ENCODE data around the gene AMOTL2. TPM values are rescaled to one million over a fixed set of nuclear protein-coding genes. Genes with fewer than 3 reads are reported as not detected.

Gene AMOTL2
- total RNA-seq, 2 donors from 2014 or later: not detected

DNA sequence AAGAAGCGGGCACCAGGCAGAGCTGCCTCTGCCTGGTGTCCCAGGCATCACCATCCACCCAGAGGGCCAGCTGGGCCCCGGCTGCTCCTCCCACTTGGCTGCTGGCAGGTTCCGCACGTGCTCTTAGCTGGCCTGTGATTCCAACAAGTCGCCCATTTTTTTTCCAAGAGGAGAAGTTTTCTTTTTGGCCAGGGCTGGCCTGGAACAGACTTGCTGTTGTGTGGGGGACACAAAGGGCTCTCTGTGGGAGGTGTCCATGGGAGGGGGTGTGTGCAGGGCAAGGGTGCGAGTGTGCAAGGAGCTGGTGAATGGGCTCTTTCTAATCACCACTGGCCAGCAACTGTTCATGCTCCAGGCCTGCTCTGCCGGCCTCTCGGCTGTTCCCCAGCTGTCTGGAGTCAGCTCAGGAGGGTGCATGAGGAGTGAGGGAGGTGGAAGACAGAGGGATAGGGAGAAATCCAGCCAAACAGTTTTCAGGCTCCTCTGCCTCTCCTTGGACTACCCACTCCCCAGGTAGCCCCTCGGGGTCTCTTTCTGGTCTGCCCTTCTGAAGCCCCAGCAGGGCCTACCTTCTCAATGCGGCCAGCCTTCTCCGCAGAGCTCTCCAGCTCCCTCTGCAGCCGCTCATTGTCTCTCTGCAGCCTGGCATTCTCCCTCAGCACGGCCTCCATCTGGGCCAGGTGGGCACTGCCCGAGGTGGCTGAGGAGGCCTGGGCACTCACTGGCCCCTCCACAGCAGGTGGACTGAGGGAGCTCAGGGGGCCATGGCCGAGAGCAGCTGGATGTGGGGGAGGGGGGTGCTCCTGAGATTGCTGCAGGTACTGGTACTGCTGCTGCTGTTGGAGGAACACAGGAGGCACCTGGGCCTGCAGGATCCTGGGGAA lies 7.1 kb downstream of the AMOTL2 start:
- H3K9me3 Mint-ChIP-seq: no peaks in the 10 kb centered on the region
- no peak overlapping the region for H3K4me3 Mint-ChIP-seq
- H3K27me3 Mint-ChIP-seq: peaks cover 16 to 19% of the 10 kb centered on the region in 2 donors
- no peak for ATAC-seq
- H3K27ac Mint-ChIP-seq: no peak overlapping the region
- peaks cover 15 to 19% of the 10 kb centered on the region in 2 donors for H3K4me1 Mint-ChIP-seq (ENCODE audit: low read depth in 2 of 2)
- DNase-seq (ENCODE audit: low spot score): peak; percentile 26
- H3K36me3 Mint-ChIP-seq: no peaks in the 10 kb centered on the region

DNA sequence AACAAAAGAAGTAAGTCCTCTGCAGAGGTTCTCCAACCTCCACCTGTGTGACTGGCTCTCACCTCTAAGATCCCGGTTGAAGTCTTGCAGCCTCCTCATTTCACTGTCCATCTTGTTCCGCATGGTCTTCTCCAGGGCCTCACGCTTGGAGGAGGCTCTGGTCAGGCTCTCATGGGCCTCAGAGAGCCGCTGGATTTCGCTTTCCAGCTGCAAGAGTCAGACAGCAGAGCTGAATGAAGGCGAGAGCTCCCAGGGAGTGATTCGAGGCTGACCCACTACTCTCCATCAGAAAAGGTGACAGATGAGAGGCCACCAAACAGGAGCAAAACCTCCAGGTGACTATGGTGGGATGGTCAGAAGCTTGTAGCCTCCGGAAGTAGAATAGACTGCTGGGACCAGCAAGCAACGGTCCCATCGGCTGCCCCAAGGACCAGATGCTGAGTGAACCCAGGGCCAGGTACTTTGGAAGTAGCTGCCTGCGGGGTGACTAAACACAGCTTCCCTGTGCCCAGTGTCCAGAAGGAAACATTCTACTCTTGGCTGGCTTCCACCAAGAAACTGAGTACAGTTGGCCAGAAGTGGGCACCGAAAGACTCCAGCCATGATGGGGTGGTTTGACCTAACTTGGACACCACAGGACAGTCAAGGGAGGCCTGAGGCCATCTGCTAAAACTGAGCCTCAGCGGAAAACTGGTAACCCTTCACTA lies 7.9 kb downstream of the AMOTL2 start:
- DNase-seq (ENCODE audit: low spot score) (peak; percentile 39), ATAC-seq (no peak)
- H3K27me3 Mint-ChIP-seq: peaks cover 16 to 19% of the 10 kb centered on the region in 2 donors
- no peaks in the 10 kb centered on the region for H3K36me3 Mint-ChIP-seq
- H3K27ac Mint-ChIP-seq: no peak overlapping the region
- no peaks in the 10 kb centered on the region for H3K9me3 Mint-ChIP-seq
- peaks cover 15 to 19% of the 10 kb centered on the region in 2 donors for H3K4me1 Mint-ChIP-seq (ENCODE audit: low read depth in 2 of 2)
- H3K4me3 Mint-ChIP-seq: no peak overlapping the region

- Mint-ChIP-seq H3K4me3 (no peak overlapping the region), H3K27ac (no peak overlapping the region), H3K27me3 (peaks cover 16 to 19% of the 10 kb centered on the region in 2 donors), H3K9me3 (no peaks in the 10 kb centered on the region), H3K36me3 (no peaks in the 10 kb centered on the region), H3K4me1 (ENCODE audit: low read depth in 2 of 2) (peaks cover 15 to 19% of the 10 kb centered on the region in 2 donors)
- ATAC-seq: no peak
- DNase-seq (ENCODE audit: low spot score): peak; percentile 48
These were observed 8.5 kb downstream of the AMOTL2 start for GRCh38 chr3:134365766-134366065.

DNA sequence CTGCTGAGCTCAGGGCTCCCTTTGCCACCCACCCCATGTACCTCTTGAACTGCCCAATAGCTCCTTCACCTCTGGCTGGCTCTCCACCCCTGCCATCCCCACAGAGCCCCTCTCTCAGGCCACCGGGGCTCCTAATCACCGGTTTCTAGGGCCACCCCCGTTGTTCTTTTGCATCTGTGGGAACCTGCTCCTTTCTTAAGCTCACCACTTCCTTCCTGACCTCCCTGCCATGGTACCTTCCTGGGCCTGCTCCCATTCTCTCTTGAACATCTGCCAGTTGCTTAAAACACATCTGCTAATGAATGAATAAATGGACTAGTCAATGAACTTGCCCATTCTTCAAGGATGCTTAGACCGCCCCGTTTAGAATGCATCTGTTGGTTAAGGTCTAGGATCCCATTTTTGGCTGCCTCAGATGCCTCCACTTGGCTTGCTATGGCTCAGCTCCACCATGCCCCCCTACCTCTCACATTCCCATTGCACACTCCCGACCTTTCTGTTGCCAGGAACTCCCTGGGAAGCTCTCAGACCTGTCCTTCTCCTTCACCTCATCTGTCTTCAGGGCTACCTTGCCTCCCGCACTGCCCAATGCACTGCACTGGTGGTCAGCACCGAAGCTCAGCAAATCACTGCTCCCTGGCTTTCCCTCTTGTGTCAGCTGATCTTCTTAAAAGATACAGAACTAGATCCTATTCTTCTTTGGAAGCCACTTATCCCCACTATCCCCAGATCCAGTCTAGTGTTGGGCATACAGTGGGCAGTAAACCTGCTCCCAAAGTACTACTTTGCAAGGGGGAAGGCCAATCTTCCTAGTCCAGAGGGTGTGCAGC lies 9.1 kb downstream of the AMOTL2 start:
- H3K4me3 Mint-ChIP-seq: peak overlapping the region; percentile 70

GRCh38 chr3:134364061-134364935 lies 9.9 kb downstream of the AMOTL2 start:
- H3K27ac Mint-ChIP-seq: no peak overlapping the region
- ATAC-seq (no peak), DNase-seq (ENCODE audit: low spot score) (peak; percentile 46)
- H3K4me1 Mint-ChIP-seq (ENCODE audit: low read depth in 2 of 2): peaks cover 15 to 19% of the 10 kb centered on the region in 2 donors
- no peaks in the 10 kb centered on the region for H3K9me3 Mint-ChIP-seq
- peak overlapping the region; percentile 70 for H3K4me3 Mint-ChIP-seq
- H3K27me3 Mint-ChIP-seq: peaks cover 16 to 19% of the 10 kb centered on the region in 2 donors
- H3K36me3 Mint-ChIP-seq: no peaks in the 10 kb centered on the region

More for the DNA sequence above, 9.1 kb downstream of the AMOTL2 start:
- DNase-seq (ENCODE audit: low spot score): peak; percentile 35
- no peak for ATAC-seq
- peaks cover 15 to 19% of the 10 kb centered on the region in 2 donors for H3K4me1 Mint-ChIP-seq (ENCODE audit: low read depth in 2 of 2)
- no peaks in the 10 kb centered on the region for H3K9me3 Mint-ChIP-seq
- H3K27me3 Mint-ChIP-seq: peaks cover 16 to 19% of the 10 kb centered on the region in 2 donors
- H3K36me3 Mint-ChIP-seq: no peaks in the 10 kb centered on the region
- H3K27ac Mint-ChIP-seq: no peak overlapping the region

- Mint-ChIP-seq H3K27me3 (peaks cover 14 to 19% of the 10 kb centered on the region in 2 donors), H3K9me3 (no peaks in the 10 kb centered on the region), H3K36me3 (no peaks in the 10 kb centered on the region), H3K4me3 (peak overlapping the region; percentile 28), H3K27ac (no peak overlapping the region), H3K4me1 (ENCODE audit: low read depth in 2 of 2) (peaks cover 15 to 19% of the 10 kb centered on the region in 2 donors)
- peak; percentile 31 for DNase-seq (ENCODE audit: low spot score)
- no peak for ATAC-seq
These were observed 10.9 kb downstream of the AMOTL2 start for GRCh38 chr3:134363381-134363755.

GRCh38 chr3:134362670-134363380 lies 11.4 kb downstream of the AMOTL2 start:
- ATAC-seq (no peak), DNase-seq (ENCODE audit: low spot score) (no peak)
- H3K9me3 Mint-ChIP-seq: no peaks in the 10 kb centered on the region
- peaks cover 15 to 19% of the 10 kb centered on the region in 2 donors for H3K4me1 Mint-ChIP-seq (ENCODE audit: low read depth in 2 of 2)
- H3K27ac Mint-ChIP-seq: no peak overlapping the region
- H3K36me3 Mint-ChIP-seq: no peaks in the 10 kb centered on the region
- H3K4me3 Mint-ChIP-seq: peak overlapping the region; percentile 28
- peaks cover 14 to 19% of the 10 kb centered on the region in 2 donors for H3K27me3 Mint-ChIP-seq

GRCh38 chr3:134362221-134362620 lies 12.0 kb downstream of the AMOTL2 start:
- H3K9me3 Mint-ChIP-seq: no peaks in the 10 kb centered on the region
- no peak for DNase-seq (ENCODE audit: low spot score)
- no peaks in the 10 kb centered on the region for H3K36me3 Mint-ChIP-seq
- no peak for ATAC-seq
- H3K4me1 Mint-ChIP-seq (ENCODE audit: low read depth in 2 of 2): peaks cover 15 to 19% of the 10 kb centered on the region in 2 donors
- no peak overlapping the region for H3K4me3 Mint-ChIP-seq
- peaks cover 14 to 19% of the 10 kb centered on the region in 2 donors for H3K27me3 Mint-ChIP-seq
- H3K27ac Mint-ChIP-seq: no peak overlapping the region

GRCh38 chr3:134361162-134361835 lies 12.9 kb downstream of the AMOTL2 start:
- Mint-ChIP-seq H3K4me3 (no peak overlapping the region), H3K9me3 (no peaks in the 10 kb centered on the region), H3K4me1 (ENCODE audit: low read depth in 2 of 2) (peaks cover 15 to 19% of the 10 kb centered on the region in 2 donors), H3K27me3 (peaks cover 14 to 19% of the 10 kb centered on the region in 2 donors), H3K36me3 (no peaks in the 10 kb centered on the region), H3K27ac (no peak overlapping the region)
- no peak for ATAC-seq
- DNase-seq (ENCODE audit: low spot score): peak; percentile 34

DNA sequence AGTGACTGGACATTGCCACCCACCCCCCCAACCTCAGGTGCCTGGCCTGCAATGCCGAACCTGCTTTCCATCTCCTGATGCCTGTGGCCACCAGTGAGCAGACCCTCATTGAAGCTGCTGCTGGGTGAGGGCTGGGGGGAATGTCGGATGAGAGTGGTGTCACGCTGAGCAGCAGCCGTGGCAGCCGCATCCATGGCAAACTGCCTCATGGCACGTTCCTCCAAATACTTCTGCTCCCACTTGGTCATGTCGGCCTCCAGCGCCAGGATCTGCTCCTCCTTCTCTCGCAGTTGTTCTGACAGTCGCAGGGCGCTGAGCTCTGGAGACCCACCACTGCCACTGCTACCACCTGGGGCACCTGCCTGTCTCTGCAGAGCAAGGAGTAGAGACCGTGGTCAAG lies 14.2 kb downstream of the AMOTL2 start:
- Mint-ChIP-seq H3K9me3 (no peaks in the 10 kb centered on the region), H3K27ac (no peak overlapping the region), H3K36me3 (no peaks in the 10 kb centered on the region), H3K4me3 (no peak overlapping the region), H3K4me1 (ENCODE audit: low read depth in 2 of 2) (peaks cover 10 to 15% of the 10 kb centered on the region in 2 donors), H3K27me3 (peaks cover 13% of the 10 kb centered on the region in 2 donors)
- DNase-seq (ENCODE audit: low spot score) (peak; percentile 38), ATAC-seq (no peak)

DNA sequence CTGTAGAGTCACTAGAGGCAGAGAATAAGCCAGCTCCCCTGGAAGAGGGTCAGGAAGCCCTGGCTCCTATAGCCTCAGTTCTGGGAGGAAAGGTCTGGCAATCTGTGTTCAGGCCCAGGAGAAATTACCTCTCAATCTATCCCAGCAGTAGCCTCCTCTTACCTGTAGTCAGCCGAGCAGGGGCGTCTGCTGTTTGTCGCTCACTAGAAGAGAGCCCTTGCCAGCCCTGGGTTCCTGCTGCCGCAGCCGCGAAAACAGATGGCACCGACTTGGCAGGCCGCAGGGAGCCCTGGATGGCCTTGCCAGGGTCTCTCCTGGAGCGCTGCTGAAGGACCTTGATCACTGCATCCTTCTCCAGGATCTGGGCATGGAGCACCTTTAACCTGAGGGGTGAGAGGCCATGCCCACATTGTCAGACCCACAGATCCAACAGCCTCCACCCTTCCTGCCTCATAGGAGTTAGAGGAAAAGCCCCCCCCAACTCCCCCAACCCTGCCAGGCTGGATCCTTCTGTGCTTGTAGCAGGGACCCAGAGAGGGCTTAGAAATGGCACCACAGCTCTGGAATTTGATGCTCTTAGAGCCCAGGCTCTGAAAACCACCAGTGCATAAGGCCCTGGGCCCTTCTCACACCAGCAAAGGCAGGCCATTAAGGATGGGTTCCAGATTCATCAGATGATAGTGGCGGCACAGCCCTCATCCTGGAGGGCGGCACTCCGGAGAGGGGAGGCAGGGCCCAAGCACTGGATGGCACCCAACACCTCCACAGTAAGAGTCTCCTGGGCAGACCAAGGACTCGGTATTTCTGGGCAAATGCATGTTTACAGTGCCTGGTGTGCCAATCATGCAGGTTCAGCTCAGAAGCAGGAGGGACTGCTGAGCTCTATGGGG lies 14.9 kb downstream of the AMOTL2 start:
- H3K36me3 Mint-ChIP-seq: no peaks in the 10 kb centered on the region
- H3K4me1 Mint-ChIP-seq (ENCODE audit: low read depth in 2 of 2): peaks cover 3 to 8% of the 10 kb centered on the region in 2 donors

More for the DNA sequence above, 14.9 kb downstream of the AMOTL2 start:
- peak; percentile 58 for DNase-seq (ENCODE audit: low spot score)
- H3K4me3 Mint-ChIP-seq: no peak overlapping the region
- no peak for ATAC-seq
- no peak overlapping the region for H3K27ac Mint-ChIP-seq
- no peaks in the 10 kb centered on the region for H3K9me3 Mint-ChIP-seq
- peaks cover 6 to 7% of the 10 kb centered on the region in 2 donors for H3K27me3 Mint-ChIP-seq

Measured in natural killer cell treated with Interleukin-12 subunit alpha and Interleukin-12 subunit beta and Interleukin-15 and Interleukin-18, amount 100 ng/mL, for 72 hours (primary cell).